IMR-90 (cell line): Measurements from ENCODE around the gene B2M. TPM values are rescaled to one million over a fixed set of nuclear protein-coding genes. Genes with fewer than 3 reads are reported as not detected.

Experiments
- FOS ChIP-seq: fragments of 150-350 bp; IDR thresholded peaks from 2 replicates; pipeline ENCODE4 v1.6.1; 2016; ENCODE audit warnings: low read depth, low read length
- MXI1 ChIP-seq: IDR thresholded peaks from 2 replicates; pipeline ENCODE4 v1.6.1; 2012; ENCODE audit warnings: low read depth, mild to moderate bottlenecking, low read length, moderate library complexity, borderline replicate concordance
- NFE2L2 ChIP-seq: fragments of 150-350 bp; IDR thresholded peaks from 2 replicates; pipeline ENCODE4 v1.6.1; 2016; ENCODE audit warnings: low read depth, mild to moderate bottlenecking, low read length
- polyA plus RNA-seq, 3 experiments: library from polyadenylated mRNA; depleted of rRNA; stranded (reverse); fragments of >200 nt; gene quantifications; 2 replicates each; pipeline ENCODE4 v1.2.3, GENCODE V29; 2012; ENCODE audit warnings: low replicate concordance in 1 of 3
- total RNA-seq: library from RNA; depleted of rRNA; stranded (reverse); fragments of >200 nt; gene quantifications from 2 replicates; pipeline ENCODE4 v1.2.3, GENCODE V29; 2012
- TF ChIP-seq, protein P1 (sequence below): fragments of 150-350 bp; IDR thresholded peaks from 2 replicates; pipeline ENCODE4 v1.6.1; 2016; ENCODE audit warnings: low read depth, mild to moderate bottlenecking, low read length, moderate library complexity, borderline replicate concordance

The B2M gene
- total and polyA plus RNA-seq, 2 of the 4 experiments (the other 2 are of a cell fraction): 895 to 3,394 TPM

DNA sequence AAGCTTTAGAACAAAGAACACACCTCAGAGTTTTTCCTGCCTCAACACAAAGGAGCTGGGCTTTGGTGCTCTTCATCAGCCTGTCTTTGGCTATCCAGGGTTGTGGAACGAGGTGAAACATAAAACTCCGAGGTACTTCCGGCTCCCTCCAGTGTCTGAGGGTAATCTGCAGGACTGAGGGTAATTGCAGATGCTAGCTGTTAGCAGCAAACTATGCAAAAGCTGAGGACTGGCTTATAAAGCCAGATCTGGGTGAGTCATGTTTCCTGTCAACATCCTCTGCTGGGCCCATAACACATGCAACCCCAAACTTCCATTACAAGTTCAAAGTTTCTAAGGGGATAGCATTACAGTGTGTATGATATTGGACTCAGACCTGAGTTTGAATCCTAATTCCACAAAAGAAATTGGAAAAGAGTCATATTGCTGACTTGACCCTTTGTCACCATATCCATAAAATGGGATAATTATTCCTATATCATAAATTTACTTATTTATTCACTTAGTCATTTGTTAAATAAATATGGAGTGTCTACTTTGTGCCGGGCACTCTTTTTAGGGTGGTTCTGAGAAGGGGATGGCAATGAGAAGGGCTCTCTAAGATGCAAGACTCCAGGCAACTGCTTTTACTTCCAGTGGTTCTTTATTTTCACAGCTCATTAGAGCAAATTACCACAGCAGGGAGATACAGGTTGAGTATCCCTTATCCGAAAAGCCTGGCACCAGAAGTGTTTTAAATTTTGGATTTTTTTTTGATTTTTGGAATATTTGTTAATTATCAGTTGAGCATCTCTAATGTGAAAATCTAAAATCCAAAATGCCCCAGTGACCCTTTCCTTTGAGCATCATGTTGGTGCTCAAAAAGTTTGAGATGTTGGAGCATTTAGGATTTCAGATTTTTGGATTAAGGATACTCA, 15.5 kb downstream of the B2M start (continued):
- TF ChIP-seq, protein P1, sequence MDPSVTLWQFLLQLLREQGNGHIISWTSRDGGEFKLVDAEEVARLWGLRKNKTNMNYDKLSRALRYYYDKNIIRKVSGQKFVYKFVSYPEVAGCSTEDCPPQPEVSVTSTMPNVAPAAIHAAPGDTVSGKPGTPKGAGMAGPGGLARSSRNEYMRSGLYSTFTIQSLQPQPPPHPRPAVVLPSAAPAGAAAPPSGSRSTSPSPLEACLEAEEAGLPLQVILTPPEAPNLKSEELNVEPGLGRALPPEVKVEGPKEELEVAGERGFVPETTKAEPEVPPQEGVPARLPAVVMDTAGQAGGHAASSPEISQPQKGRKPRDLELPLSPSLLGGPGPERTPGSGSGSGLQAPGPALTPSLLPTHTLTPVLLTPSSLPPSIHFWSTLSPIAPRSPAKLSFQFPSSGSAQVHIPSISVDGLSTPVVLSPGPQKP: no peak
- no peak for TF ChIP-seq NFE2L2
- peak; percentile 80 for TF ChIP-seq FOS
- TF ChIP-seq MXI1: peak; percentile 64; the same call in 1 of the 2 replicates
